ENCODE measurements around the gene MYBPC3.
"Not testable (repeated sequence)": the region's sequence is repeated elsewhere in the genome, so short reads cannot be mapped to it uniquely, and the experiment has no call there.

Gene MYBPC3

DNA sequence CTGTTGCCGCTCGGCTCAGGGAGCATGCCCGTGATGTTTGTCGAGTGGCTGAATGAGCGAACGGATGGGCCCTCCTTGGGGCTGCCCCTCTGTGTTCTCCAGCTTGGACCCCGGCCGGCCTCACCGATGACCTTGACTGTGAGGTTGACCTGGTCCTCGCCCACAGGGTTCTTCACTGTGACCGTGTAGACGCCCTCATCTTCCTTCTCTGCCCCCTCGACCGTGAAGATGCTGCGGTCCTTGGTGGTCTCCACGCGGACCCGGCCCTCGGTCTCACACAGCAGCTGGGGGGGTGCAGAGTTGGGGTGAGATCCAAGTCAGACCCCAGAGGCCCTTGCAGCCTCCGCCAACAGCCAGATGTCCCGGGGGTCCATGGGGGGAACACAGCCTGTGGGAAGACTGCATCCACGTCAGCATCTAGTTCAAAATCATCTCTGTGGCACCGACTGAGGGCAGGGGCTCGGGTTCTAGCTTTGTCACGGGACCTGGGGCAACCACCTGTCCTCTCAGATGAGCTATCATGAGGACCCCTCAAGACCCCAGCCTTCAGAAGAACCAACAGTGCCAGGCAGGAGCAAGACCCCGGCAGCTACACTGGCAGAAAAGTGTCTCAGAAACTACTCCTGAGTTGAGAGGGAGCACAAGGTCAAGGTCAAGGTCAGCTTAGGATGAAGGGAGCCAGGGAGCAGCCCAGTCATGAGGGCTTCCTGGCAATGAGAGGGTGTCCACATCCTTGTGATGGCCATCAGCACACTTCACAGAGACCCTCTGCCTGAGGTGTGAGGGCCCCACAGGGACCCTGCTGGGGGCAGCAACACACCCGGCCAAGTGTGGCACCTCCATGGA lies 13.9 kb downstream of the MYBPC3 start:
- no peak for TF ChIP-seq CTCF (IDR thresholded peaks at IDR 0.05; ENCODE audit: insufficient read depth, low read depth, low read length, missing control alignments)
- DNase-seq (ENCODE audit: low read depth) = no peak
- H3K4me3 ChIP-seq (ENCODE audit: low read depth, low read length) = no peak overlapping the region

DNA sequence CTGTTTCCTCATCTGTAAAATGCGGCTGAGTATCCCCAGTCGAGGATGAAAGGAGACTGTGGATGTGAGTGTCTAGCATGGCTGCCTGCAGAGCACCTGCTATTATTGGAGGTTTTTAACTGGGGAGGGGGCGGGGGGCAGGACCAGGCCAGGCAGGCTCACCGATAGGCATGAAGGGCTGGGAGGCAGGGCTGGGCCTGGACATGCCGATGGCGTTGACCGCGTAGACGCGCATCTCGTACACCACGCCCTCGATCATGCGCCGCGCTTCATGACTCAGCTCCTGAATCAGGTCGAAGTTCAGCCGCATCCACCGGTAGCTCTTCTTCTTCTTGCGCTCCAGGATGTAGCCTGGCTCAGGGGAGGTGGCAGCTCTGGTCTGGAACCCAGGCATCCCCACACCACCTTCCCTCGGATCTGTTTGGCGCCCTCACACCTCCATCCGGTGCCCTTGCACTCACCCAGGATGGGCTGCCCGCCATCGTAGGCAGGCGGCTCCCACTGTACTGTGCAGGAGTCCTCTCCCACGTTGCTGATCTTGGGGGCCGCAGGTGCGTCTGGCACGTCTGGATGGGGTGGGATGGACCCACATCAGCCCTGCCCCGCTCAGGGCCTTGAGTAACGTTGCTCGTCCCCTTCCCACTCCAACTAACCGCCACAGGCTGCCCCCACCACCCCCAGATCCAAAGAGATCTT lies 15.1 kb downstream of the MYBPC3 start:
- TF ChIP-seq CTCF (IDR thresholded peaks at IDR 0.05; ENCODE audit: insufficient read depth, low read depth, low read length, missing control alignments) = no peak
- no peak for DNase-seq (ENCODE audit: low read depth)
- H3K4me3 ChIP-seq (ENCODE audit: low read depth, low read length) = no peak overlapping the region

DNA sequence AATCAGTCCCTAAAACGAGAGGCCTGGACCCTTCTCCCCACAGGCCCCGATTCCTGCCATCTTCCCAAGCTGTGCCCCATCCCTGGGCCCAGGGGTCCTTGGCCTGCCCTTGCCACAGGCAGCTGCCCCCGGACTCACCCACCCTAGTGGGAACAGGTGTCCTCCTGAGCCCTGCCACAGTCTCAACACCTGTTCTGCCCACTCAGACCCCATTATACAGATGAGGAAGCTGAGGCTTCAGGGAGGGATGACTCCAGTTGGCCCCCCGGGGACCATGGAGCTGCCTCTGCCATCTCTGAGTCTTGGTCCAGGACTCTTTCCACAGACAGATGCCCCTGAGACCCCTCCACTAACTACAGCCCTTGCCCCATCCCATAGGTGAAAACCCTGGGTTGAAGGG lies 15.9 kb downstream of the MYBPC3 start:
- DNase-seq (ENCODE audit: low read depth) = no peak
- no peak for TF ChIP-seq CTCF (IDR thresholded peaks at IDR 0.05; ENCODE audit: insufficient read depth, low read depth, low read length, missing control alignments)
- H3K4me3 ChIP-seq (ENCODE audit: low read depth, low read length) = no peak overlapping the region

- DNase-seq (ENCODE audit: low read depth) = no peak
- TF ChIP-seq CTCF (IDR thresholded peaks at IDR 0.05; ENCODE audit: insufficient read depth, low read depth, low read length, missing control alignments) = no peak
Observed at GRCh38 chr11:47335733-47336132, 16.8 kb downstream of the MYBPC3 start.

GRCh38 chr11:47334699-47335411 lies 17.6 kb downstream of the MYBPC3 start:
- not testable (repeated sequence) for H3K4me3 ChIP-seq (ENCODE audit: low read depth, low read length); DNase-seq (ENCODE audit: low read depth)

More at GRCh38 chr11:47335733-47336132, 16.8 kb downstream of the MYBPC3 start:
- no peak overlapping the region for H3K4me3 ChIP-seq (ENCODE audit: low read depth, low read length)

- no peak for TF ChIP-seq CTCF (IDR thresholded peaks at IDR 0.05; ENCODE audit: insufficient read depth, low read depth, low read length, missing control alignments)
- DNase-seq (ENCODE audit: low read depth) = no peak
Observed at GRCh38 chr11:47333886-47334443, 18.5 kb downstream of the MYBPC3 start.

DNA sequence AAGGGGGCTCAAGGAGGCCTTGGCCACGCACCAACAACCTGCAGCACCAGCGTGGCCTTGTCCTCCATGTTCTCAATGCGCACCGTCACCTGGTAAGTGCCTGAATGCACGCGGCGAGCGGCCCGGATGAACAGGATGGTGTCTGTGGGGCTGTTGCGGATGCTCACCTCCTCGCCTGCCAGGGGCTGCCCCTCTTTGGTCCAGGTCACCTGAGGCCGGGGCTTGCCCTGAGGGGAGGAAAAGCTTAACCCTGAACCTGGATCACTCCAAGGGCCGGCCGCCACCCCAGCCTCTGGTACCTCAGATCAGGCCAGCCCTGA lies 19.0 kb downstream of the MYBPC3 start:
- no peak for DNase-seq (ENCODE audit: low read depth)

More at GRCh38 chr11:47333886-47334443, 18.5 kb downstream of the MYBPC3 start:
- no peak overlapping the region for H3K4me3 ChIP-seq (ENCODE audit: low read depth, low read length)

More for the DNA sequence above, 19.0 kb downstream of the MYBPC3 start:
- no peak overlapping the region for H3K4me3 ChIP-seq (ENCODE audit: low read depth, low read length)
- no peak for TF ChIP-seq CTCF (IDR thresholded peaks at IDR 0.05; ENCODE audit: insufficient read depth, low read depth, low read length, missing control alignments)
